HTR-8/SVneo (cell line): Measurements from ENCODE around the gene SOX8.

Source experiments
- DNase-seq: peaks from one replicate; pipeline ENCODE4 v3.0.0; 2011; ENCODE audit warnings: low spot score, mixed read lengths; ENCODE audit not compliant: insufficient read length
- FAIRE-seq: peaks from 2 replicates; lab custom pipeline; 2011; peaks lifted over from hg19 to GRCh38; lab: Jason Lieb, UNC

Gene SOX8

DNA sequence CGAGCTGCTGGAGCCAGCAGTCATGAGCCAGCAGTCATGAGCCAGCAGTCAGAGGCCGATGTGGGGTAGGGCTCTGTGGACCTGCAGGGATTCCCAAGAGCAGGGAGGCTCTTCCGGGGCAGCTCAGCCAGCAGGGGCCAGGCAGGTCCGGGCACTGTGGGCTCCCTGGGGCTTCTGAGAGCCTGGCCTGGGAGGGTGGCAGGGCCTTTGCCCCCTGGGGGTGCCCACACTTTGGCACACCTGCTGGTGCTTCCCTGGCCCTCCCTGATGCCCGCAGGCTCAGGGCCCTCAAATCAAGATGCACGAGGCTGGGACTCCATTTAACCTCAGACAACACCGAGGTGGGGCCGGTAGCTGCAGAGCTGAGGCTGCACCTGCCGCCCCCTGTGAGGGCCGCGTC is 18.1 kb downstream of the SOX8 start:
- DNase-seq (no peak), FAIRE-seq (no peak)

DNA sequence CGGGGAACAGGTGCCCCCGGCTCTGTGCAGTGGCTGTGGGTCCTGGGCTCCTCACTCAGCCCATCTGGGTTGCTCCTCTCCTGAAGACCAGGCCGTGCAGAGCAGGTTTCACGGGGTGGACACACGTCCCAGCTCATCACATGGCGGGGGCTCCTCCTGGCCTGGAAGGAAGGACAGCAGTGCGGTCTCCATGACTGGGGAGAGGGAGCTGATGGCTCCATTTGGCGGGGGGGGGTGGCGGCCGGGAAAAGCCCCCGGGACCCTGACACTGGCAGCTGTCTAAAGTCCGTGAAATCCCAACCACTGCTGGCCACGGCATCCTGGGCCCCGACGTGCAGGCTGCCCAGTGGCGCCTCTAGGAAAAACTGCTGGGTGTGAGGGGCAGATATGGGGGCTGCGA is 19.0 kb downstream of the SOX8 start:
- FAIRE-seq, result no peak
- DNase-seq, result no peak

- no peak for FAIRE-seq
- DNase-seq, result no peak
These were observed 19.5 kb downstream of the SOX8 start for GRCh38 chr16:1001096-1001495.

- peak; percentile 95 for DNase-seq
- peak; percentile 97 for FAIRE-seq
These were observed 21.0 kb downstream of the SOX8 start for GRCh38 chr16:1002399-1003166.

- FAIRE-seq (no peak), DNase-seq (no peak)
These were observed 22.1 kb downstream of the SOX8 start for GRCh38 chr16:1003391-1004347.

- FAIRE-seq (no peak), DNase-seq (no peak)
These were observed 23.7 kb downstream of the SOX8 start for GRCh38 chr16:1005286-1005685.

GRCh38 chr16:1006781-1007180 is 25.2 kb downstream of the SOX8 start:
- no peak for DNase-seq
- FAIRE-seq, result no peak

DNA sequence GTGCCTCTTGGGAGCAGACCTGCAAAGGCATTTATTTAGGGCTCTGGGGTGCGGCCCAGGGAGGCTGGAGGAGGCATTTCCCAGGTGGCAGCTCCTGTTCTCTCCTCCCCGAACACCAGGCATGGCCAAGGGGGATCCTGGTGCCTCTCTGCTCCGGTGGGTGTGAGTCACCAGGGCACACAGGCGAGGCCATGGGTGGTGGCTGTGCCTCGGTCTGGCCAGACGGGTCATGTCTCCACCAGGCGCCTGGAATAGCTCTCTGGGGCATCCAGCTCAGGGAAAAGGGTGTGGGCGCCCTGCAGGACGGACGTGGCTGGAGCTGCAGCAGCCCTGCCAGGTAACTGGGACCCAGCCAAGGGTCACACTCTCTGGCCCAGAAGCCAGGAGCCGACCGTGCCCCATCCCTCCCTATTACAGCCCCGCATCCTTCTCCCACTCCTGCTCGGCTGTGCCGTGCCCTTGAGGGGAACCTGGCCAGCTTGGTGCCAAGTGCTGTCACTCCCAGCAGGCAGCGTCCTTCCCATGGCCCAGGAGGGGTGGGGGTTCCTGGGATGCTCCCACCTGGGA is 25.8 kb downstream of the SOX8 start:
- FAIRE-seq, result no peak
- DNase-seq, result no peak

DNA sequence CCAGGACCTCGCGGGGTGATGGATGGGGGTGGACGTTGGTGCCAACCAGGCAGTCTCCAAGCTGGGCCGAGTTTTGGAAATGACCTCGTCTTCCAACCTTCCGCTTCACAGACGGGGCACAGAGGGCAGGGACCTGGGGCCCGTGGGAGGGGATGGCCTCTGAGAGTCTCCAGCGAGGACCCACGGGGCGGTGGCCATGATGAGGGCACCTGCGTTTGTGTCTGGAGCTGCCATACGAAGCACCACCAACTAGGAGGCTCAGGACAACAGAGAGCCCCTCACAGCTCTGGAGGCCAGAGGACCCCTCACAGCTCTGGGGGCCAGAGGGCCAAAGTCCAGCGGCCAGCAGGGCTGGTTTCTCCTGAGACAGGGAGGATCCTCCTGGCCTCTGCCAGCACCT is 26.5 kb downstream of the SOX8 start:
- DNase-seq, result no peak
- FAIRE-seq, result no peak

DNA sequence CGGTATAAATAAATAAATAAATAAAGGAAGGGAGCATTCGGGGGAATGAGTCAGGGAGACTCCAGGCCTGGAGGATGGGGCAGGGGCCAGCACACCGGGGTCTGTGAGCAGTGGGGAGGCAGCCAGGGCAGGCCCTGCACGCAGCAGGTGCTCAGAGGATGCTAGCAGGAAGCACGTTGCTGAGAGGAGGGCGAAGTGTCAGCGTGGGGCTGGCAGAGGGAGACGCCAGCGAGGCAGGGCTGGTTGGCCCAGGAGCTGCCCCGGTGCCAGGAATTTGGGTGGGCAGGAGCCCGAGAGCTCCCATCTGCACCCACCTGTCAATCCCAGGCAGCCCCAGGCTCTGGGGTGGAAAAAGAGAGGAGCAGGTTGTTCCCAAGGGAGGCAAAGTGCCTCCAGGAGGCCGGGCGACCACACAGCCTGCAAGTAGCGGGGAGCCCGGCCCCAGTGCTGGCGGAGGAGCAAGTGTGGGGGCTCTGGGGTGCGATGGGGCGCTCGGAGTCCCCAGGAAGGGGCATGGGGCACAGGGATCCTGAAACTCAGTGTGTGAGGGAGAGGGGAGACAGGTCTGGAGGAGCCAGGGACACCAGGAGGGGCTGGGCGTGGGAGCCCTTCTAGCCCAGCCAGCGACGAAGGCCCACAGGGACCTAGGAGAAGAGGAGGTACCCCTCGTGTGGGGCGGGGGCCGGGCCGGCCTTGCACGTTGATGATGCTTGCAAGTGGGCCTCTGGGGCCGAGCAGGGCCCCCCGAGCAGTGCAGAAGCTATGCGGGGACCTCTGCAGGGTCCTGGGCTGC is 28.0 kb downstream of the SOX8 start:
- FAIRE-seq (no peak), DNase-seq (no peak)

- FAIRE-seq (no peak), DNase-seq (no peak)
These were observed 28.7 kb downstream of the SOX8 start for GRCh38 chr16:1010251-1010650.

DNA sequence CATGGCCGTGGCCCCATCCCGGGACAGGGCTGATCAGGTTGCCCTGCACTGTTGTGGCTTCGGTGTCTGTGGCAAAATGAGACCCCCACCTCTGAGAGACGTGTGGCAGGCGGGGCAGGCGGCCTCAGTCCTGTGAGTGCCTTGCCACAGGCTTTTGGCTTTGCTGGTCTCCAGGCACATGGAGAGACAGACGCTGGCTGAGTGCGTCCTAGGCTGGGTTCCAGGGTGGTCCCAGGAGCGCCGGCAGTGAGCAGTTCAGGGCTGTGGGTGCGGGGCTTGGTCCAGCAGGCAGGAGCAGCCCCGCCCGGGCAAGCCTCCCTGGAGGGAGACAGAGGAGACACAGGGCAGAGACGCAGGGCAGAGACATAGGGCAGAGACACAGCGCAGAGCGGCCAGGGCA is 29.2 kb downstream of the SOX8 start:
- DNase-seq, result no peak
- no peak for FAIRE-seq

DNA sequence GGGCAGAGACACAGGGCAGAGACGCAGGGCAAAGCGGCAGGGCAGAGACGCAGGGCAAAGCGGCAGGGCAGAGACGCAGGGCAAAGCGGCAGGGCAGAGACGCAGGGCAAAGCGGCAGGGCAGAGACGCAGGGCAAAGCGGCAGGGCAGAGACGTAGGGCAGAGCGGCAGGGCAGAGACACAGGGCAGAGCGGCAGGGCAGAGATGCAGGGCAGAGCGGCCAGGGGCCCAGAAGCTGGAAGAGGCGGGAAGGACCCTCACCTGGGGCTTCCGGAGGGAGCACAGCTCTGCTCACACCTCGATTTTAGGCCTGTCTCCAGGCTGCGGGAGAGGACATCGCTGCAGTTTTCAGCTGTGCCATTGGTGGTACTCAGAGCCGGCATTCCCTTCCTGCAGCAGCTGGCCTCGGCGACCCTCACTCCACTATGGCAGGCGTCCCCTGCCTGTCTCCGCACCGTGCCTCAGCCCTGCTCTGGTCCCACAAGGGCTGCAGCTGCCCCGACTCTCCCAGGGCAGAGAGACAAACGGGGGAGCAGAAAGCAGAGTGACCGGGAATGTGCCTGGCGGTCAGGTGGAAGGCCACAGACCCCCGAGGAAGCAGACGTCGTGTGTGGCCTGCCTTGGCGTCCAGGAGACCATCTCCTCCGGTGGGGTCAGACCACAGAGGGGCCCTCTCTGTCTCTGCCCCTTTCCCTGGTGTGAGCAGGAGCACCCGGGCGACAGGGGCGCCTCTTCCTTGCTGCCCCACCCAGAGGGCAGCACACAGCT is 29.9 kb downstream of the SOX8 start:
- peak; percentile 28 for FAIRE-seq

DNA sequence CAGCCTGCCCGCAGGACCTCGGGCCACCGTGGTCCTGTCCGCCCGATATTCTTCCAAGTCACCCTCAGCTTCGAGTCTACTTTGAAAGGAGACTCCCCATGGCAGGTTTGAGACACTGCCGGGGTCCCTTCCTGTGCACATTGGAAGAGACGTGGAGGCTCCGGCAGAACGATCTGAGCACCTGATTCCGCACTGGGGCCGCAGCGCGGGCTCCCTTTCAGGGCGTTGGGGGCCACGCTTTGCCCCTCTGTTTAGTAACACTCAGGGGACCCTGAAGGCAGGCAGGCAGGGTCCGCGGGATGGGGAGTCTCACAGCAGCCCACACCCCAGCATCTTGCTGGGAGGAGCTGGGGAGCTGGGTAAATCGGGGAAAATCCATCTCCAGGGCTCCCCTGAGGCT is 30.6 kb downstream of the SOX8 start:
- FAIRE-seq, result no peak
- DNase-seq, result no peak

More for the DNA sequence above, 29.9 kb downstream of the SOX8 start:
- DNase-seq, result no peak

- peak; percentile 59 for FAIRE-seq
- no peak for DNase-seq
These were observed 31.4 kb downstream of the SOX8 start for GRCh38 chr16:1012722-1013592.

DNA sequence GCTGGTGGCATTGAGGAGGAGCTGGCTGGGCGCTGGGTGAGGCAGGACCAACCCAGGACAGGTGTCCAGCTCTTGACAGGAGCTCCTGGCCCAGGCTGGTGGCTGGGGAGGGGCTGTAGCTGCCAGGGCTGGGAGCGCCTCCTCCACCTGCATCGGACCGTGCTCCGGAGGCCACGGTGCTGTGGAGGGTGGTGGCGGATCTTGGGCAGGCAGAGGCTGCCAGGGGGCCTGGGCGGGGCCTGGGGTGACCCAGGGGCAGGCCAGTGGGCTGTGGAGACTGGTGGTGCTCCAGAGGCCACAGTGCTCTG is 32.0 kb downstream of the SOX8 start:
- FAIRE-seq (no peak), DNase-seq (no peak)

DNA sequence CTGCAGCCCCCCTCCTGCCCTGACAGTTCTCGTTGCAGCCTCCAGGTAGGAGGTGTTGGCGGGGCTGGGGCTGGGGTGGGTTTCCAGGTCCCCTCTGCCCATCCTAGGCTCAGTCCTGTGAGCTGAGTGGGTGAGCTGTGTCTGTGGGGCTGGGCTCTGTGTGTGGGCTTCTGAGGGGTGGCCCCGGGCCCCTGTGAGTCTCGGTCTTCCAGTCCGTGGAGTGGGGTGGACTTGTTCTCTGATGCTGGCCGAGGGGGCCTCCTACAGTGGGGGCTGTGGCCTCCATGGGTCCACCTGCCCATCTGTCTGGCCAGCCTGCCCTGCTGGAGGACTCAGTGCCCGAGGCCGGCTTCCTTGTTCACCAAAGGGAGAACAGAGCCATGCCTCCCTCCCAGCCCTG is 32.7 kb downstream of the SOX8 start:
- no peak for DNase-seq
- FAIRE-seq, result no peak

DNA sequence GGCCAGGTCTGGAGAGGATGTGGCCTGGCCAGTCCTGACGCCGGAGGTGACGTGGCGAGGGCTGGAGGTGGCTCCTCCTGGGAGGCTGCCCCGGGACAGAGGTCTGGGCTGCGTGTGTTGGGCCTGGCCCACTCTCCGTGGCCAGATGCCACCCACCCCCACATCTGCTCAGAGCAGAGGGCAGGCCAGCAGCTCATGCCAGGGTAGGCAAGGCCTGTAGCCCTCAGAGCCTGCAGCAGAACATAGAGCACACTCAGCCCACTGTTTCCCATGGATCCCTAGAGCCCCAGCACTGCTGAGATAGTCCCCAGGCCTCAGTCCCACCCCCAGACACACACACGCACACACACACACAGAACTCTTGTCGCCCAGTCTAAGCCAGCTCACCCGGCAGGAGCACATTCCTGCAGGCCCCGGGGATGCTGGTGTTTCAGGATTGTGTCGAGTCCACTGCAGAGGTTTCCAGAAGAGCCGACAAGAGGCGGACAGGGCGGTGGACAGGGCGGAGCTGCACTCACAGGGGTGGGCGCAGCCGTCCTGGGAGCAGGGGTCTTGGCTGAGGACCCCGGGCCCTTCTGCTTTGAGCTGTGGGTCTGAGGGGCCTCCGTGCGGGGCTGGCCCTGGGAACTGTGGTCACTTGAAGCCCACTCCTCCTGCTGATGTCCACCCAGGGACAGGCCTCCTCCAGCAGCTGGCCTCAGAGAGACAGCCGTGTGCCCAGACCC is 33.4 kb downstream of the SOX8 start:
- no peak for DNase-seq
- no peak for FAIRE-seq
